SK-N-SH (cell line): ENCODE results near the gene THBS3. TPM values are rescaled to one million over a fixed set of nuclear protein-coding genes. Genes with fewer than 3 reads are reported as not detected.

Source experiments
- CTCF ChIA-PET: fragments of 300-600, 350-600 bp; formaldehyde crosslinking; extraction: SDS; loops from one replicate; lab custom pipeline; 2021; lab: Yijun Ruan, JAX
- POLR2A ChIA-PET: fragments of 350-600 bp; sonication (Branson Sonifier 250); formaldehyde crosslinking; extraction: SDS; loops from one replicate; lab custom pipeline; 2020; ENCODE audit warnings: antibody characterized with exemption, inconsistent platforms; lab: Yijun Ruan, JAX
- DNase-seq: peaks from one replicate; pipeline ENCODE4 v3.0.0; 2012
- H2AFZ ChIP-seq: fragments of 200-600 bp; sonication (generic); 2 replicates; pipeline ENCODE4 v1.8.1; 2016; ENCODE audit warnings: antibody characterized with exemption, mild to moderate bottlenecking, low read depth
- H3F3A ChIP-seq: fragments of 200-600 bp; sonication (generic); replicated peaks from 2 replicates; pipeline ENCODE3; 2016; ENCODE audit warnings: antibody characterized with exemption, mild to moderate bottlenecking; ENCODE audit not compliant: insufficient read depth
- H3K27ac ChIP-seq, 2 experiments: fragments of 200-500 bp in 1 of 2; fragments of 200-600 bp in 1 of 2; sonication (Bioruptor generic) in 1 of 2; sonication (generic), shearing (Covaris generic) in 1 of 2; 2 replicates each; pipeline versions ENCODE4 v1.5.1 to v1.6.1; 2014 to 2016; ENCODE audit warnings: low read depth in 2 of 2, inconsistent platforms in 1 of 2, low read length in 1 of 2, mild to moderate bottlenecking in 1 of 2, mixed read lengths in 1 of 2
- H3K27me3 ChIP-seq: fragments of 200-600 bp; sonication (generic), shearing (Covaris generic); 2 replicates; pipeline ENCODE4 v1.6.1; 2016; ENCODE audit warnings: mixed run types; ENCODE audit not compliant: insufficient read depth
- H3K36me3 ChIP-seq, 2 experiments: fragments of 200-500 bp in 1 of 2; fragments of 200-600 bp in 1 of 2; sonication (Bioruptor generic) in 1 of 2; sonication (generic) in 1 of 2; replicated peaks in 1 of 2; 2 replicates each; pipeline versions ENCODE3 to v1.5.1; 2014 to 2016; ENCODE audit warnings: low read length in 1 of 2, mild to moderate bottlenecking in 1 of 2; ENCODE audit not compliant: insufficient read depth in 2 of 2, control insufficient read depth in 1 of 2
- H3K4me1 ChIP-seq, 2 experiments: fragments of 200-500 bp in 1 of 2; fragments of 200-600 bp in 1 of 2; sonication (Bioruptor generic) in 1 of 2; sonication (generic), shearing (Covaris generic) in 1 of 2; 2 replicates each; pipeline versions ENCODE4 v1.5.1 to v1.6.1; 2014 to 2016; ENCODE audit warnings: low read depth in 1 of 2, low read length in 1 of 2, mixed run types in 1 of 2; ENCODE audit not compliant: insufficient read depth in 2 of 2, control insufficient read depth in 1 of 2
- H3K4me2 ChIP-seq: fragments of 200-600 bp; sonication (generic), shearing (Covaris generic); 2 replicates; pipeline ENCODE4 v1.6.1; 2017; ENCODE audit warnings: mixed run types
- H3K4me3 ChIP-seq, 2 experiments: fragments of 200-500 bp in 1 of 2; fragments of 200-600 bp in 1 of 2; sonication (Bioruptor generic) in 1 of 2; sonication (generic), shearing (Covaris generic) in 1 of 2; 2 replicates each; pipeline versions ENCODE4 v1.5.1 to v1.8.1; 2014 to 2016; ENCODE audit warnings: low read depth in 2 of 2, inconsistent platforms in 1 of 2, low read length in 1 of 2, mild to moderate bottlenecking in 1 of 2, mixed read lengths in 1 of 2, moderate library complexity in 1 of 2
- H3K79me2 ChIP-seq: fragments of 200-600 bp; sonication (generic); 2 replicates; pipeline ENCODE4 v1.8.1; 2017; ENCODE audit warnings: mild to moderate bottlenecking; ENCODE audit not compliant: insufficient read depth
- H3K9ac ChIP-seq: fragments of 200-600 bp; sonication (generic); 2 replicates; pipeline ENCODE4 v1.6.1; 2017; ENCODE audit warnings: mixed run types
- H3K9me2 ChIP-seq: fragments of 200-600 bp; sonication (generic); 2 replicates; pipeline ENCODE4 v1.6.1; 2017; ENCODE audit warnings: mixed run types
- H3K9me3 ChIP-seq: fragments of 200-600 bp; sonication (generic); 2 replicates; pipeline ENCODE4 v1.6.1; 2017; ENCODE audit warnings: mixed run types, mild to moderate bottlenecking, moderate library complexity
- H4K20me1 ChIP-seq: fragments of 200-600 bp; sonication (generic); 2 replicates; pipeline ENCODE4 v1.6.1; 2017; ENCODE audit warnings: mild to moderate bottlenecking, mixed run types; ENCODE audit not compliant: insufficient read depth
- CTCF ChIP-seq: fragments of 200-600 bp; sonication (generic); IDR thresholded peaks from 2 replicates; pipeline ENCODE4 v1.6.1; 2017; ENCODE audit warnings: antibody characterized with exemption, mild to moderate bottlenecking, moderate library complexity
- ELF1 ChIP-seq: IDR thresholded peaks from 2 replicates; pipeline ENCODE4 v1.4.0; 2012
- FOSL2 ChIP-seq: IDR thresholded peaks from 2 replicates; pipeline ENCODE4 v1.4.0; 2012; ENCODE audit warnings: low read depth, mild to moderate bottlenecking, moderate library complexity, borderline replicate concordance
- MXI1 ChIP-seq: IDR thresholded peaks from 2 replicates; pipeline ENCODE4 v1.6.1; 2012; ENCODE audit warnings: mild to moderate bottlenecking, low read depth, low read length, improper control_type of control experiment
- NFIC ChIP-seq: IDR thresholded peaks from 2 replicates; pipeline ENCODE4 v1.4.0; 2012; ENCODE audit warnings: borderline replicate concordance
- RXRA ChIP-seq: IDR thresholded peaks from 2 replicates; pipeline ENCODE4 v1.4.0; 2012; ENCODE audit warnings: low read depth, mild to moderate bottlenecking, borderline replicate concordance
- TAF1 ChIP-seq: IDR thresholded peaks from 2 replicates; pipeline ENCODE4 v1.6.1; 2012; ENCODE audit warnings: low read depth, mild to moderate bottlenecking, low read length, moderate library complexity, borderline replicate concordance
- TCF12 ChIP-seq: IDR thresholded peaks from 2 replicates; pipeline ENCODE4 v1.4.0; 2012
- USF1 ChIP-seq: IDR thresholded peaks from 2 replicates; pipeline ENCODE4 v1.4.0; 2012; ENCODE audit warnings: low read depth, borderline replicate concordance
- YY1 ChIP-seq: IDR thresholded peaks from 2 replicates; pipeline ENCODE4 v1.4.0; 2012; ENCODE audit warnings: low read depth, mild to moderate bottlenecking
- WGBS: methylation state at CpG from one replicate; pipeline ENCODE4 v1.1.6; 2017; ENCODE audit warnings: low lambda C conversion rate; 5-methylcytosine and 5-hydroxymethylcytosine counted together
- polyA plus RNA-seq, 3 experiments: library from polyadenylated mRNA; depleted of rRNA; stranded (reverse); fragments of >200 nt; gene quantifications; 2 replicates each; pipeline ENCODE4 v1.2.3, GENCODE V29; 2012
- TF ChIP-seq, protein P1 (sequence below): fragments of 150-350 bp; IDR thresholded peaks from 2 replicates; pipeline ENCODE4 v1.6.1; 2017; ENCODE audit warnings: antibody characterized with exemption, low read length, low read depth, borderline replicate concordance
- TF ChIP-seq, protein P2 (sequence below): IDR thresholded peaks from 2 replicates; pipeline ENCODE4; 2012

THBS3 gene
- polyA plus RNA-seq, 1 of the 3 experiments (the other 2 are of a cell fraction) = 124 TPM

DNA sequence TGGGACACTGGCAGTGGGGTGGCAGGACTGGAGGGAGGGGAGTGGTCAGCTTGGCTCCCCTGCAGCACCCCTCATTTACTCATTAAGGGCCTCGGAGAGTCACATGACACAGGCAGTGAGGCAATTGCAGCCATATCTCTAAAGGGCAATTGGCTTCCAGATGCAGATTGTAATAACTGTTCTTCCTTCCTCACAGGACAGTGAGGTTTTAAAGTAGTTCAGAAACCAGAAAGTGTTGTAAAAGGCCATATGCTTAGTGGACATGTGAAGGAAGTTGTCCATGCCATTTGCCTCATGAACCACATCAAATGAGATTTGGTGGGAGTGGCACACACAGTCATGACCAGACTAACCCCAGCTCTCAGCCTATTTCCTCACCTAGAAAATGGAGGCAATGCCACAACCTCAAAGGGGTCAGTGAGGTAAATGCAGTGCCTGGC lies 11.9 kb upstream of the THBS3 start:
- H3K4me1 ChIP-seq = peaks cover 0 to 14% of the 10 kb centered on the region in 2 experiments; a peak in 2 of 4 replicates
- H3F3A ChIP-seq = peaks cover 16% of the 10 kb centered on the region
- H3K27ac ChIP-seq = peak overlapping the region in 1 of 2 experiments; percentile 71; a peak in 1 of 4 replicates
- H3K9me3 ChIP-seq = no peaks in the 10 kb centered on the region
- peak overlapping the region; percentile 76; the same call in 1 of the 2 replicates for H2AFZ ChIP-seq
- CTCF ChIA-PET = interaction anchor here (0.6 to 2.7 kb wide), 5 partner anchors 10 to 130 kb away, joined by 3 to 9 read pairs (median 6); partner anchors contain the start of gene THBS3
- no peak for TF ChIP-seq RXRA
- peak; percentile 8; the same call in 1 of the 2 replicates for TF ChIP-seq MXI1
- no peak for TF ChIP-seq NFIC
- 0 out of 2 replicates have a peak, but pooled peaks have one; percentile 16 for TF ChIP-seq ELF1
- no peak for TF ChIP-seq TCF12
- peak; percentile 92 for TF ChIP-seq USF1
- TF ChIP-seq, protein P1, sequence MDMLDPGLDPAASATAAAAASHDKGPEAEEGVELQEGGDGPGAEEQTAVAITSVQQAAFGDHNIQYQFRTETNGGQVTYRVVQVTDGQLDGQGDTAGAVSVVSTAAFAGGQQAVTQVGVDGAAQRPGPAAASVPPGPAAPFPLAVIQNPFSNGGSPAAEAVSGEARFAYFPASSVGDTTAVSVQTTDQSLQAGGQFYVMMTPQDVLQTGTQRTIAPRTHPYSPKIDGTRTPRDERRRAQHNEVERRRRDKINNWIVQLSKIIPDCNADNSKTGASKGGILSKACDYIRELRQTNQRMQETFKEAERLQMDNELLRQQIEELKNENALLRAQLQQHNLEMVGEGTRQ = peak; percentile 82
- TF ChIP-seq TAF1 = no peak
- TF ChIP-seq, protein P2, sequence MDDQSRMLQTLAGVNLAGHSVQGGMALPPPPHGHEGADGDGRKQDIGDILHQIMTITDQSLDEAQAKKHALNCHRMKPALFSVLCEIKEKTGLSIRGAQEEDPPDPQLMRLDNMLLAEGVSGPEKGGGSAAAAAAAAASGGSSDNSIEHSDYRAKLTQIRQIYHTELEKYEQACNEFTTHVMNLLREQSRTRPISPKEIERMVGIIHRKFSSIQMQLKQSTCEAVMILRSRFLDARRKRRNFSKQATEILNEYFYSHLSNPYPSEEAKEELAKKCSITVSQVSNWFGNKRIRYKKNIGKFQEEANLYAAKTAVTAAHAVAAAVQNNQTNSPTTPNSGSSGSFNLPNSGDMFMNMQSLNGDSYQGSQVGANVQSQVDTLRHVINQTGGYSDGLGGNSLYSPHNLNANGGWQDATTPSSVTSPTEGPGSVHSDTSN = no peak
- TF ChIP-seq CTCF = no peak
- TF ChIP-seq FOSL2 = no peak
- TF ChIP-seq YY1 = peak; percentile 93
- TF ChIP-seq, all 33 proteins: peak for 5
- no peak overlapping the region; the same call in 1 of the 2 replicates for H3K4me2 ChIP-seq
- no peaks in the 10 kb centered on the region for H3K27me3 ChIP-seq
- WGBS = 11% methylated on average over 1 of the region's 1 CpG
- peak; percentile 67 for DNase-seq
- no peak overlapping the region; the same call in 1 of the 2 replicates for H3K9ac ChIP-seq
- no peaks in the 10 kb centered on the region for H4K20me1 ChIP-seq
- no peaks in the 10 kb centered on the region for H3K9me2 ChIP-seq
- peaks cover 9% of the 10 kb centered on the region; the same call in 1 of the 2 replicates for H3K79me2 ChIP-seq
- POLR2A ChIA-PET = interaction anchor here (0.6 to 2.6 kb wide), 4 partner anchors 10 to 436 kb away, joined by 3 to 11 read pairs (median 4); partner anchors contain the start of genes MTX1 and THBS3
- peaks cover 0 to 7% of the 10 kb centered on the region in 2 experiments for H3K36me3 ChIP-seq
- no peak overlapping the region; a peak in 1 of 4 replicates for H3K4me3 ChIP-seq
